Stimulated activated CD4-positive, alpha-beta T cell treated with anti-CD3 and anti-CD28 coated beads, Interleukin-15, amount 100 ng/mL, for 24 hours (primary cell): ENCODE data around the gene MSL3B.

Source experiments
- DNase-seq: peaks from one replicate; pipeline ENCODE4 v3.0.0-alpha.2; 2020

MSL3B gene

DNA sequence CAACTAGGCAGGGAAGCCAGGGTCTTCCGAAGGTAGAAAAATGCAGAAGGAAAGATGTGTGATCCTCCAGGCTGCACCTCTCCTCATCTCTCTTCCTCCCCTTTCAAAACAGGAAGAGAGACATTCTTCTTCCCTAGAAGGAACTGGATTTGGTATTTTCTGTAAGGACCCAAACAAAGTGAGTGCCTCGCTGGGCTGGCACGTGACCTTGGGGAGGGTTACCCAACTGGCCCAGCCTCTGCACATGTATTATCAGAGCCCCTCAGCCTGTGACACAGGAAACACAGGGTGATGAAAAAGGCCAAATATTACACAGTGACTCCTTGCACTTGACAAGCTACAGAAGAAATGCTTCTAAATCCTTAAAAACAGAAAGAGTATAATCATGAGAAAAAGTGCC lies 16.1 kb downstream of the MSL3B start:
- no peak for DNase-seq

DNA sequence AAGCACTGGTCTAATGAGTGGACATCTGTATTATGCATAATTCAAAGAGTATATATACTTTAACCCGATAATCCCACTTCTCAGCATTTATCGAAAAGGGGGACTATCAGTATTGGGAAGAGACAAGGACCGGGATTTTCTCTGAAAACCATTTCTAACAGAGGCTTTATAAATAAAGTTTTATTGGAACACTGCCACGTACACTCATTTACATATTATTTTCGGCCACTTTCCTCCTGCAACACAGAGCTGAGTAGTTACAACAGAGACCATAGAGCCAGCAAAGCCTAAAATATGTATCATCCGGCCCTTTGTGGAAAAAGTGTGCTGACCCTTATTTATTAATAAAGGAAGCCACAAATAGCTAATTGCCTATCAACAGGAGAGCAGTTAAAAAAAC lies 17.0 kb downstream of the MSL3B start:
- DNase-seq: no peak

DNA sequence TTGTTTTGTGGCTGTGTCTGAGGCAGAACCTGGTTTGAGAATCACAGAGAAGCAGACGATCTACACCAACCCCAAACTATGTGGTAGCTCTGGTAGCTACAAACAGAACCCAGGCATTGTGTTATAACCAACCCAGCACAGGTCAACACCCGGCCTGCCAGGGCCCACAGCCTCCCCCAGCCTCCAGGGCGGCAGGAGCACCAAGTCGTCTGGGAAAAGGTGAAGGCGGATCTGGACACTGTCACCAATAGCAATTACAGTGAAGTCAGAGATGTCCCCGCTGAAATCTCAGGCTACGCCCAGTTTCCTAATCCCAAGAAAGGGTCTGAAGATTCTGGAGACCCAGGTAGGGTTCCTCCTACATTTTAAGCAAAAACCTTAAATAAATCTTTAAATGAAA lies 17.4 kb downstream of the MSL3B start:
- DNase-seq: no peak

DNA sequence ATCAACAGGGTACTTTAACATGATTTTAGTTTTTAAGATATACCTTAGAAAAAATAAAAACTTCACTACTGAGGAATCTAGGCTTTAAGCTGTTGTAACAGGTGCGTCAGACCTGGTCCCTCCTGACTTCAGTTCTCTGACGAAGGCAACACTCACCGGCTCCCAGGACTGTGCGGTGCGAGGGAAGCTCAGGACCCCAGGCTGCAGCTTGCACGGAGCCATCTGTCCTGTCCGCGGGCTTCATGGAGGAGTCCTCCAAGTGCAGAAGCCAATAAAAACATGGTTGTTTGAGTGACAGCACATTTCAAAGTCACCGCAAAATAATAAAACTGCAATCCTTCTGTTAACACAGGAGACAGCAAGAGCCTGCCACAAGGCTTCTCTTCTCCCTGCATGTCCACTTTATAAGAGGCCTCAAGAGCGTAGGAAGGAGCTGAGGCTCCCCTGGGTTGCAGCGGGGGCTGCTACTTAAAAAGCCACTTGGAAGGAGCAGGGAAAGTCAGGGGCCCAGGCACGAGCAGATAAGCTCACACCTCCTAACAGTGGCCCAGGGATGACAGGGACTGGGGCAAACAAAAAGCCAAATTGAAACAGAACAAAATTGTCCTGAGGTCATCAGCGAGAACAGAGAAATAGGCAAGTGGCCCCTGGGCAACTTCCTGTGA lies 18.4 kb downstream of the MSL3B start:
- DNase-seq: no peak

DNA sequence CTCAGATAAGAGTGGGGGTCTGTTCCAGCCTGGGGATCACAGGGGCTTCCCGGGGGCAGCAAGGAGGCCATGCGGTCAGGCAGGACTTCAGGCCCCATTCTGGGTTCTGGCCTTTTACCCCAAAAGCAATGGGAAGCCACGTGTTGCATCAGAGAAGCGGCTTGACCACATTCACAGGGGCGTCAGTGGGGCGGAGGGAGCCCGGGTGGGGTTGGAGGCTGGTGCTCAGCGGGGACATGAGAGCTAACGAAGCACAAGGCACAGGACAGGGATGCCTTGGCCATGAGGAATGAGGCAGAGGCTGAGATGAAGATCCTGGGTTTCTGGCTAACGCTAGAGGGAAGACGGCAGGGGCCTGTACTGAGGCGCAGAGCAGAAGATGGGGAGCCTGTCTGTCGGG lies 19.9 kb downstream of the MSL3B start:
- DNase-seq: no peak

DNA sequence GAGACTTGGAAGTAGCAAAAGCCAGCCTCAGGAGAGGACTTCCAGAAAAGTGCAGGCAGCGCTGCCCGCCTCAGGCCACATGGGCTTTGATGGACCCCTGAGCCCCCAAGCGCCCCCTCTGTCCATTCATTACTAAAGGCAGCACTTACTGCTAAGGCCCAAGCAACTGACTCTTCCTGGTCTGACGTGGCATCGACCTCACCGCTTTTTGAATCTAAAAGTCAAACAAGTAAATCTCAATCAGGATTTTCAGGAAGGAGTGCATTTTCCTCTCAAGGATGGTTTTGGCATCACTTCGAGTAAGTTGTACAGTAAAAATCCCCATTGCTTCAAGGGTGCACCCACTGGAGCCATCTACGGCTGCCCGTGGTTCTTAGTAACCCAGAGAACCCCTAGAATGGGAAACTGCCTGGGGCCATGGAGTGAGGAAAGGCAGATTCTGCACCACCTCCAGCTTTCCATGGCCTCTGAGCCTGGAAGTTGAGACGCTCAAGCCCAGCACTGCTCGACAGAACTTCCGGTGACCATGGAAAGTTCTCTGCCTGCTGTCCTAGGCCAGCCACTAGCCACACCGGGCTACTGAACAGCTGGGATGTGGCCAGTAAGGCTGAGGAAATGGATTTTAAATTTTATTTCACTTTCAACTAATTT lies 20.8 kb downstream of the MSL3B start:
- DNase-seq: no peak

DNA sequence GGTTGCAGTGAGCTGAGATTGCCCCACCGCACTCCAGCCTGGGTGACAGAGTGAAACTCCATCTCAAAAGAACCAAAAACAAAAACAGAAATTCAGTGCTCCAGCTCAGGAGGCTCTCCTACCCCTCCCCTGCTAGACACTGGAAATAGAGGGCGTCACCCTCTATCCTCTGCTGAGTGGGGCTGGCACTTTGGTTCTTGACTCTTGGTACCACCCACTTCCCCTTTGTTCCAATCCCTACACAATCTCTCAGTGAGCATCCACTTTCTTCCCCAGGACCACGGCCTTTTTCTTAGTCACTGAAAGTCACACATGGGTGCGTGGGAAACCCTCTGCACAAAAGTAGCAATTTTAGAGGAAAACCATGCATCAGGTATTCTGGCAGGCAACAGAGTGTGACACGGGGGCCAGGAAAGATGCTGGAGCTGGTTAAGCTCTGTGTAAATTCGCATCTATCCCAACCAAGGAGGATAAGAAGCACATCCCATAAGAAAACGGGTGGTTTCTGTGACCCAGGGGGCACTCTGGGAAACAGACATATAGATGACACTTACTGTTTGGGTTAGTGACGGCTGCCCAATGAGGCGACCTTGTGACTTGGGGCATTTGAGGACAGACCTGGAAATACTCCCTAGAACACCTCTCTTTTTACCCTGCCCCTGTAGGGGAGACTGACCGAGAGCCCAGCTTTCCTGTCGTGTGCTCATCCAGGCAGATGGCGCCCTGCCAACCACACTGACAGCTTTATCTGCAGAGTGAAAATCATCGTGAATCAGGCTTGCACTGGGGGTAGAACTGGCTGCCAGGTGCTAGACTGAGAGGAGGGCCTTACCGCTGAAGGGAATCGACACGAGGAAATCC lies 21.6 kb downstream of the MSL3B start:
- no peak for DNase-seq

DNA sequence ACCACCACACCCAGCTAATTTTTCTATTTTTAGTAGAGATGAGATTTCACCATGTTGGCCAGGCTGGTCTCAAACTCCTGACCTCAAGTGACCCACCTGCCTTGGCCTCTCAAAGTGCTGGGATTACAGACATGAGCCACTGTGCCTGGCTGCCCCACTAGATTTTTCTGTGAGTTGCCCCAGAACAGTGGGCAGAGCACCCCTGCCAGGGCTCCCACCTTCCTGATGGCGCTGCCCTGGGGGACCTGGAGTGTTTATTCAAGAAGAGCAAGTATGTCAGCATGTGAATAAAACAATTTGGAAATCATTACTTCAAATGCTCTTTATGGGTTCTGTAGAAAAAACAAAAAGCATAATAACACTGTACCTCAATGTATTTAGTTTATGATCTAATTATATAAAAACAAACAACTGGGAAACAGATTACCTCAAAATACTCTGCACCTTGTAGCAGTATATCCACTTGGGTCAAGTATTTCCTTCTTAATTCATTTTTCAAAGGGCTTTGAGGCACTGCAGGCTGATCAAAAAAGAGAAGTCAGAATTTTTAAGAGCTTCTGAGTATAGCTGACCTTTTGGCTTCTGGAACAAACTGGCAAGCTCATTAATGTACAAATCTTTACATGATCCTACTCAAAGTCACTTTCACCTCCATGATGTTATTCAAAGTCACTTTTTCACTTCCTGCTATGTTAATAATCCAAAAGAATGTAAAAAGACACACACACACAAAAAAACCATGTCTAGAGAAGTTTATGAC lies 22.7 kb downstream of the MSL3B start:
- DNase-seq: no peak

DNA sequence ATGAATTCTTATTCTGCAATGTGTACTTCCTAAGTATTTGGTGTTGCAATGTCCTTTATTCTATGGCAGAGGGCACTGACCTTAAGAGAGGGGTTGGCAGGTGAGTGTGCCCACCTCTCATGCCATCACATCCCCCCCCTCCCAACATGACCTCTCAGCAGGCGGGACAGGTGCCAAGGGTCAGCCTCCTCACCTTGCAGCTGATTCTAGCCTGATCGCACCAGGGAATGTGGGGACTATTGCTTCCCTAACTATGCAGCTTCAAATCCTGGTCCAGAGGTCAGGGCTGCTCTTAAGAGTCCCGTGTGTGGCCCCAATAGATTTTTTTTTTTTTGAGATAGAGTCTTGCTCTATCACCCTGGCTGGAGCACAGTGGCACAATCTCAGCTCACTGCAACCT lies 23.4 kb downstream of the MSL3B start:
- no peak for DNase-seq

DNA sequence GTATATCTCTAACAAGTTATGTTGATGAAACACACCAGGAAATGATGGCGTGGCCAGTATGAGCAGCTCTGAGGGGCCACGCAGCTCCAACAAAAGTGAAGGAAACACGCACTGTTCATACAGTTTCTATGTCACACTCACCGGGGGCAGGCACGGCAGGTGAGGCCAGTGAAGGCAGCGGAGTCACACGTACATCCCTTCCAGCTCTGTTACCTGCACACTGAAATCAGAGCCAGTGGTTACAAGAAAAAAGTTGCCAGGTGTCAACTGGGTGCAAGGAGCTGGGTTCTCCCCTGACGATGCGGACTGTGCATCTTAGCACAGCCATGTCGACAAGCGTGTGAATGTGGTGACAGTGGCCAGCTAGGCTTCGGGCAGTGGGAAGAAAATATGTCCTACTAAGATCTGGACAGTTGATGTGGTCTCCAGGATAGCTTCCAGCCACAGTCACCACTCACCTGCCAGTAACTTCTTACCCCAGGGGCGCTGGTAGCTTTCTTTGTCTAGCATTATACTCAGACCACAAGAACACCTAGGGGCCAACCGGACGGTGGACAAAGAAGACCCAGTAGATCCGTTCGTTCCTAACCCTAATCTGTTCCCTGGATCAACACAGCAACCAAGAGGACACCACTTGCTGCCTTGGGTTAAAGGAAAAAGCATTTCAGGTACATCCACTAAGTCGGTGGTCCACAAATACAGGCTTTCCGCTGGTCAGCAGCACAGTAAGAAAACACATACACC lies 23.9 kb downstream of the MSL3B start:
- DNase-seq: no peak

DNA sequence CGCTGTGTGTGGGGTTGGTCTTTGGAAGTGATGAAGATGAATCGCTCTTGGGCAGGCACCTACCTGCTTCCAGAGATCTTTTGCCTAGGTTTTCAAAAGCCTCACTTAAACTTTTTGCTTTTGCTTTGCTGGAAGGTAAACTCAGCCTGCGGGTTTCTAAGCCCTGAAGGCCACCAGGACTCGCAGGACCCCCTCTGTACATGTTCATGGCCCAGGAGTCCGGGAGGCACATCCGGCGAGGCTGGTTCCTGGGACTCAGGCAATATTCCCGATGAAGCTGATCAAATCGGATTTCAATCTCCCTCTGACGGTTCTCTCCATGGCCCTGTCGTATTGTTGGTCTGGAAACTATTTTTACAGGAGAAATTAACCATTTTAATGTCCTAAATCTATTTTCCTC lies 27.0 kb downstream of the MSL3B start:
- DNase-seq: no peak

DNA sequence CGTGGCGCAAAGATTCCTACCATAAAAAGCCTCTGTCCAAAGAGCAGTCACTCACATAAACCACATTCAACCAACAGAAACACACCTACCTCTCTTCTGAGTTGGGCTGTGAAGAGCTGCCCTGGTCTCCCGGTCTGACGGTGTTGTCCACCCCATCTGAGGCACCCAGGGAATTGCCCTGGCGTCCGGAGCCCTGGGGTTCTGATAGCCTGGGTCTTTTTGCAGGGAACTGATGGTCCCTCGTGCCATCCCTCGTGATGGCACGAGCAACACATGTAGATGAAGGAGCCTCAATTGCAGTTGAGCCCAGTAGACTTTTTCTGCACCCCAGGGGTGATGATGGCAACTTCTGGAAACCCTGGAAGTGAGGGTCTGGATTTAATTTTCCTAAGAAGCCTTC lies 27.7 kb downstream of the MSL3B start:
- no peak for DNase-seq

DNA sequence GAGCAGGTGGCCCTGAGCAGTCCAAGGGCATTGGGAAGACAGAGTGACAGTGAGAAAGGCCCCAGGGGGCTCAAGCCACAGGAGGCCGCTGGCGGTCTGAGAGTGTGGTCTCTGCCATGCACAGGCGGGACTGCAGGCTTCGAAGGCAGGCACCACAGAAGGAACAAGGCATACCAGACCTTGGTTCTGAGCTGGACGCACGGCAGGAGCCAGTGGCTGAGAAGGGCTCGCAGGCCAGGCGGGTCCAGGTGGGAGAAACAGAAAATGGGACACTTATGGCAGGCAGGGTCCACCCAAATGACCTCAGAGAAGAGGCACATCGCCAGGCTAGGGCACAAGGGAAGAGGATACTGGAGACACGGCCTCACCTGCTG lies 28.8 kb downstream of the MSL3B start:
- DNase-seq: no peak

DNA sequence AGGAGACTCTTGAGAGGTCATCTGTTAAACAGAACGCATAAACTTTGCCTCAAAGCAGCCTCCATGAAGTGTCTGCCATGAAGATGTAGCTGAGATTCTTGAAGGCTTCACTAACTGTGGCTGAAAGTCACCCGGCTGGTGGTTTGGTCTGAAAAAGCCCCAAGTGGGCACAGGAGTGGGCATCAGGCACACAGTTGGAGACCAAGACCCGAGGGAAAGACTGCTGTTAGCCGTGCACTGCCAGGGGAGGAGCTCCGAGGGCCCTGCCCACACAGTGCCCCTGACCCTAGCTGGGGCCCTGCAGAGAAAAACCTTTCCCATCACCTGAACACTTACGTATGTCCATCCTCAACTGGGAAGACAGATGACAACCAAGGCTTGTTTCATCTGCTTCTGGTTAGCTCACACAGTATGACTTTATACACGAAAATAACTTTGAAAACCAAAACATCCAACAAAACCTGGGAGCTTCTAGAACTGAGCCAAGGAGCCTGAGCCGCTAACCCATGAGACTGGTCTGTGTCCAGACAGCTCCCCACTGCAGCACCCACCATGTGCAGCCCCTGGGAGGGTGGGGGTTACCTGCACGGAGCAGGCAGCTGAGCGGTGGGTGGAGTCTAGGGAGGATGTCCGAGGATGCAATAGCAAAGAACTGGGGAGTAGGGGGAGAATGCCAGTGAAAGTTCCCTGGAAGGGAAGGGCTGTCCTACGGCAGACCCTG lies 29.3 kb downstream of the MSL3B start:
- DNase-seq: no peak

DNA sequence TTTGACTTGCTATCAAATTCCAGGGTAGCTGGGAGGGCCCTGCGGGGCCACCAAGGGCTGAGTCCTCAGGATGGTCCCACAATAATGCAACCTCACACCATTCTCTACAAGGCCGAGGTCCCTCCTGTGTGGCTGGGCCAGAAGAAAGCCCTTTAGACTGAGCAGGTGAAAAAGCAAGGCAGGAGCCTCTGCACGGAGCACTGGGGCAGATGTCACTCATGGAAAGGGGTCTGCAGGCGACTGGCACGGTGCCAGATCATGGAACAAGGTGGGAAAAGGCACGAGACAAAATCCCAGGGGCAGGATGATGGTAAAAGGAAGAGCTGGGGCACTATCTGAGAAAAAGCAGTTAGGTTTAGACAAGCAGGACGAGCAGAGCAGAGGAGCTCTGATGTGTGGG lies 29.9 kb downstream of the MSL3B start:
- no peak for DNase-seq

DNA sequence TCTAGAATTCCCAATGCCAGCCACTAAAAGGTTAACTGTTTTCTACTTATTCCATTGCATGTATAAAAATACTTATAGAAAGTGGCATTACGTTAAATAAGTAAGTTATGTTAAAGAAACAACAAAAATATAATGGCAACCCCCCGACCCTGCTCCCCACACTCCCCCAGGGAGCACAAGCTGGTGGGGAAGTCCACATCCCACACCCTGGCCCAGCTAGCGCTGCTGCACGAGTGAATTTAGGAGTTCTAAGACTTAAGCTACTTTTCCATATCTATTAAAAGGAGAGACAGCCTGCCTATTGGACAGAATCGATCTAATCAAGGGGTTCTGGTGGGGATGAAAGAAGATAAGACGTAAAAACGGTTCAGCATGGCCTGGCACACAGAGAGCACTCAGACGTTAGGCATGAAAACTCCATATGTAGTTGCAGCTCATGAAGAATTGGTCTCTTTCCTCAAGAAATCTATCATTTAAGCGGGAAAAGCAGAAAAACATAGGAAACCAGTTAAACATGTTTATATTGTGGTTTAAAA lies 30.4 kb downstream of the MSL3B start:
- no peak for DNase-seq

DNA sequence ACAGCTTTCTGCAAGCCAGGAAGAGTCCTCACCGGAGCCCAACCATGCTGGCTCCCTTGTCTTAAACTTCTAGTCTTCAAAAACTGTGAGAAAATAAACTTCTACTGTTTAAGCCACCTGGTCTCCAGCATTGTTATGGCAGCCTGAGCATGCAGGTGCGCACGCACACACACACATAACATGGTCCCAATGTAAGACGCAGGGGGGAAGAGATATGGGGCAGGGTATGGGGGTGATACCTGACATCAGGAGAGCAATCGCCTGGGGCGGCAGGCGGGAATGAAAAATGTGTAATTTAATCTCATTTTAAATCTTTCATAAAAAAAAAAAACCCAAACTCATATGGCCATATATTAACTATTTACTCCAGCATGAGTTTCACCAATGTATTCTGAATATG lies 31.8 kb downstream of the MSL3B start:
- no peak for DNase-seq

DNA sequence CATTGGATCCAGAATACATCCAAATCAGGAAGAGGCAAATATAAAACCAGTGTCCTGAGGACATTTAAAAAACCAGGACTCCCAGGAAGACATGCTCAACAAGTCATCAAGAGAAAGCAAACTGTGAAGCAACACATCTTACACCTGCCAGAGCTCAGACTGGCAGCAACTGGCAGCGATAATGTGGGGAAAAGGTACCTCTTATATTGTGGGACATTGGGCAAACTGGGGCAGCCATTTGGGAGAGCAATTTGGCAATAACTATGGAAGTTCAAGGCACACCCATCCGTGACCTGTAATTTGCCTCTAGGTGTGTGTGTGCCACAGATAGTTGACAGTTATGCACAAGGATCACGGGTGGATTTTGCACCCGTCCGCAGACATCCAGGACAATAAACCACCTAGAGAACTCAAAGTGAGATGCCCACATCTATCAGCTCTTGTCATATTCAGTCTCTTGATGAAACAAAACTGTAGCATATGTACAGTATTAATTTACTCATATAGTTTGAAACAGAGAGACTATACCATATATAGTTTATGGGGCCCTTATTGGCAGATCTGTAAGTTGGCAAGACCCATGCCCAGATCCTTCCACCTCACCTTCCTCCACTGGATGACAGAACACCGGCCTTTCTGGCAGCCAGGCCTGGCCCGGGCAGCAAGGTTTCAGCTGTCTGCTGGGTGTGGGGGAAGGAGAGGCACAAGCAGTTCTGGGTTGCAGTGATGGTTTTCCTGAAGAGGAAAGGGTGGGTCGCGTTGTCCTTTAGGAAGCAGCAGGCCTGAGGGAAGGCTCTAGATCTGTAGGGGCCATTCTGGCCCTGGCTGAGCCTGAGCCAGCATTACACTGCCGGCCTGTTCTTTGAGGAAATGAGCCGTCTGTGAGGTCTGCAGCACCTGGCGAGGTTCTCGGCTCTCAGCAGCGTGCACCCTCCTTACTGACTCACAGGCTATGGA lies 32.7 kb downstream of the MSL3B start:
- no peak for DNase-seq

DNA sequence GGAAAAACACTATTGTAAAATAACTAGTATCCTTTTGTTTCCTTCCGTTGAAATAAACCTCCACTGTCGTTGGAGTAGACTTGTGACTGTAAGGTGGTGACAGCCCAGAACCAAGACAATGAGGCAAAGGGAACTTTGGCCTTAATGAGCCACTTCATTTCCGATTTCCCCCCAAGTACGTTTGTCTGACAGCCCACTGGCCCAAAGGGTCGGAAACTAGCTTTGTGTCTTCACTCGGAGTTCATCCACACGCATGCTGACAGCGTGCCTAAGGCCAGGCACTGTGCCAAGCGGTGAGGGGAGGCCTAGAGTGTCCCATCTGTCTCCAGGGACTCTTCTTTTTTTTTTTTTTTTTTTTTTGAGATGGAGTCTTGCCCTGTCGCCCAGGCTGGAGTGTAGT lies 34.8 kb downstream of the MSL3B start:
- no peak for DNase-seq

DNA sequence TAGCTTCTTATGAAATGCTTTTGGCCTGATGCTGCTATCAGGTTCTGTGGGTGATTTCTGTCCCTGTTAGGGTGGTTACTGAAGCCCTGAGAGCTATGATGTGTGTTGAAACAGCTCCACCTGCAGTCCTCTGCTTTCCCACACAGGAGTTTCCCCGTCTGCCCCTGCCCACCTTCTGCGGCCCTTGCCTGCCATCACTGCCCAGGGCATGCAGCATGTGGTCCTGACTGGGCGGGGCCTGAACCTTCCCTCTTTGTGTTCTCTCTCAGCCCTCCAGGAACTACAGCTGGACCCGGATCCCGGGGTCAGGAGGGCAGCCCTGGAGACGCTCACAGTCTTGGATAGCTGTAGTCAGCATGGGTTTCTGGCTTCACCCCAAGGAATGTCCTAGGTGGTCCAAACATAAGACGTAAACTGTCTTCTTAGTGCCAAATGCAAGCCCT lies 35.3 kb downstream of the MSL3B start:
- DNase-seq: no peak
